Calu3 (cell line): ENCODE results near the gene NELFB. TPM values are rescaled to one million over a fixed set of nuclear protein-coding genes. Genes with fewer than 3 reads are reported as not detected.
A peak's percentile ranks its signal among the peaks of the same experiment; 100 is the strongest.
"Not testable (repeated sequence)": the region's sequence is repeated elsewhere in the genome, so short reads cannot be mapped to it uniquely, and the experiment has no call there.

Source experiments
- BruUV-seq: library from RNA; stranded (reverse); fragments of 400-500 nt; replicated peaks from 2 replicates; lab custom pipeline; 2021; lab: Mats Ljungman, UMichigan
- CTCF ChIA-PET: fragments of 300-600 bp; sonication (Branson Sonifier 250); formaldehyde crosslinking; loops from one replicate; lab custom pipeline; 2022; ENCODE audit warnings: antibody characterized with exemption; lab: Charles Lee
- DNase-seq: peaks from one replicate; pipeline ENCODE4 v3.0.0; 2022
- H3K27ac Mint-ChIP-seq: one replicate; pipeline ENCODE4 v1.8.0; 2022; ENCODE audit warnings: mixed read lengths; ENCODE audit not compliant: unreplicated experiment
- H3K27me3 Mint-ChIP-seq: one replicate; pipeline ENCODE4 v1.8.0; 2022; ENCODE audit warnings: mixed read lengths; ENCODE audit not compliant: unreplicated experiment
- H3K36me3 Mint-ChIP-seq: one replicate; pipeline ENCODE4 v1.8.0; 2022; ENCODE audit warnings: mild to moderate bottlenecking, moderate library complexity, mixed read lengths; ENCODE audit not compliant: insufficient read depth, unreplicated experiment
- H3K4me1 Mint-ChIP-seq: one replicate; pipeline ENCODE4 v1.8.0; 2022; ENCODE audit warnings: mild to moderate bottlenecking, low read depth, mixed read lengths; ENCODE audit not compliant: unreplicated experiment
- H3K4me3 Mint-ChIP-seq: one replicate; pipeline ENCODE4 v1.8.0; 2022; ENCODE audit warnings: mild to moderate bottlenecking, low read depth, moderate library complexity, mixed read lengths; ENCODE audit not compliant: unreplicated experiment
- H3K9me3 Mint-ChIP-seq: one replicate; pipeline ENCODE4 v1.8.0; 2022; ENCODE audit warnings: low read depth, mixed read lengths; ENCODE audit not compliant: unreplicated experiment
- intact Hi-C: fragments of 100-400 bp; cut with micrococcal nuclease; formaldehyde crosslinking; loops from one replicate; pipeline ENCODE4 v1.10.0; 2022; ENCODE audit not compliant: unreplicated experiment
- total RNA-seq: library from RNA; stranded (reverse); gene quantifications from 2 replicates; pipeline ENCODE4 v1.2.3, GENCODE V29; 2022
- TF ChIP-seq, protein P1 (sequence below): fragments of 200-600 bp; IDR thresholded peaks from one replicate; pipeline ENCODE4 v1.8.0; 2022; ENCODE audit warnings: antibody characterized with exemption; ENCODE audit not compliant: unreplicated experiment

The NELFB gene
- total RNA-seq, 1 experiment from 2014 or later = 43.5 TPM

DNA sequence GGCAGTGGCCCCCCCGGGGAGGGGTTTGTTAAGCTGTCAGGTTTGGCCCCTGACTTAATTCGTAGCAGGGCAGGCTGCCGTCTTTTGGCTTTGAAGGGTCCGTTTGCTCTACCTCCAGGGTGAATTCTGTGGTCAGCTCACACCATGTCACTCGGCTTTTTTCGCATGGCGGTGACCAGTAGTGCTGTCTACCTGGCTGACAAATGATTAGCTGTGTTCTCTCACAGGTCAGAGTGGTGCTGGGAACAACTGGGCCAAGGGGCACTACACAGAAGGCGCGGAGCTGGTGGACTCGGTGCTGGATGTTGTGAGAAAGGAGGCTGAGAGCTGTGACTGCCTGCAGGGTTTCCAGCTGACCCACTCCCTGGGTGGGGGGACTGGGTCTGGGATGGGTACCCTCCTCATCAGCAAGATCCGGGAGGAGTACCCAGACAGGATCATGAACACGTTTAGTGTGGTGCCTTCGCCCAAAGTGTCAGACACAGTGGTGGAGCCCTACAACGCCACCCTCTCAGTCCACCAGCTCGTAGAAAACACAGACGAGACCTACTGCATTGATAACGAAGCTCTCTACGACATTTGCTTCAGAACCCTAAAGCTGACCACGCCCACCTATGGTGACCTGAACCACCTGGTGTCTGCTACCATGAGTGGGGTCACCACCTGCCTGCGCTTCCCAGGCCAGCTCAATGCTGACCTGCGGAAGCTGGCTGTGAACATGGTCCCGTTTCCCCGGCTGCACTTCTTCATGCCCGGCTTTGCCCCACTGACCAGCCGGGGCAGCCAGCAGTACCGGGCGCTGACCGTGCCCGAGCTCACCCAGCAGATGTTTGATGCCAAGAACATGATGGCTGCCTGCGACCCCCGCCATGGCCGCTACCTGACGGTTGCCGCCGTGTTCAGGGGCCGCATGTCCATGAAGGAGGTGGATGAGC is 12.6 kb upstream of the NELFB start:
- Mint-ChIP-seq H3K4me3 (peak overlapping the region; percentile 76), H3K36me3 (peaks cover 67% of the 10 kb centered on the region), H3K27me3 (peaks cover 12% of the 10 kb centered on the region), H3K9me3 (no peaks in the 10 kb centered on the region), H3K27ac (peak overlapping the region; percentile 85), H3K4me1 (peaks cover 25% of the 10 kb centered on the region)
- CTCF ChIA-PET = interaction anchor here (1.1 kb wide), 1 partner anchor 12 kb away, joined by 4 read pairs; no protein-coding TSS in a partner anchor
- BruUV-seq = no TSS peak
- intact Hi-C loops = no loop called here
- no peak for DNase-seq
- TF ChIP-seq, protein P1, sequence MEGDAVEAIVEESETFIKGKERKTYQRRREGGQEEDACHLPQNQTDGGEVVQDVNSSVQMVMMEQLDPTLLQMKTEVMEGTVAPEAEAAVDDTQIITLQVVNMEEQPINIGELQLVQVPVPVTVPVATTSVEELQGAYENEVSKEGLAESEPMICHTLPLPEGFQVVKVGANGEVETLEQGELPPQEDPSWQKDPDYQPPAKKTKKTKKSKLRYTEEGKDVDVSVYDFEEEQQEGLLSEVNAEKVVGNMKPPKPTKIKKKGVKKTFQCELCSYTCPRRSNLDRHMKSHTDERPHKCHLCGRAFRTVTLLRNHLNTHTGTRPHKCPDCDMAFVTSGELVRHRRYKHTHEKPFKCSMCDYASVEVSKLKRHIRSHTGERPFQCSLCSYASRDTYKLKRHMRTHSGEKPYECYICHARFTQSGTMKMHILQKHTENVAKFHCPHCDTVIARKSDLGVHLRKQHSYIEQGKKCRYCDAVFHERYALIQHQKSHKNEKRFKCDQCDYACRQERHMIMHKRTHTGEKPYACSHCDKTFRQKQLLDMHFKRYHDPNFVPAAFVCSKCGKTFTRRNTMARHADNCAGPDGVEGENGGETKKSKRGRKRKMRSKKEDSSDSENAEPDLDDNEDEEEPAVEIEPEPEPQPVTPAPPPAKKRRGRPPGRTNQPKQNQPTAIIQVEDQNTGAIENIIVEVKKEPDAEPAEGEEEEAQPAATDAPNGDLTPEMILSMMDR = no peak

DNA sequence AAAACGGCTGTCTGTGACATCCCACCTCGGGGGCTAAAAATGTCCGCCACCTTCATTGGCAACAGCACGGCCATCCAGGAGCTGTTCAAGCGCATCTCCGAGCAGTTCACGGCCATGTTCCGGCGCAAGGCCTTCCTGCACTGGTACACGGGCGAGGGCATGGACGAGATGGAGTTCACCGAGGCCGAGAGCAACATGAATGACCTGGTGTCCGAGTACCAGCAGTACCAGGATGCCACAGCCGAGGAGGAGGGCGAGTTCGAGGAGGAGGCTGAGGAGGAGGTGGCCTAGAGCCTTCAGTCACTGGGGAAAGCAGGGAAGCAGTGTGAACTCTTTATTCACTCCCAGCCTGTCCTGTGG is 11.9 kb upstream of the NELFB start:
- H3K4me3 Mint-ChIP-seq = peak overlapping the region; percentile 76
- H3K9me3 Mint-ChIP-seq, intact Hi-C loops, DNase-seq: not testable (repeated sequence)
- H3K27ac Mint-ChIP-seq = peak overlapping the region; percentile 55
- TSS peak; percentile 73 for BruUV-seq
- H3K36me3 Mint-ChIP-seq = peaks cover 67% of the 10 kb centered on the region
- CTCF ChIA-PET = interaction anchor here (0.6 kb wide), 1 partner anchor 112 kb away, joined by 3 read pairs; no protein-coding TSS in a partner anchor
- H3K4me1 Mint-ChIP-seq = peaks cover 18% of the 10 kb centered on the region
- peaks cover 12% of the 10 kb centered on the region for H3K27me3 Mint-ChIP-seq

DNA sequence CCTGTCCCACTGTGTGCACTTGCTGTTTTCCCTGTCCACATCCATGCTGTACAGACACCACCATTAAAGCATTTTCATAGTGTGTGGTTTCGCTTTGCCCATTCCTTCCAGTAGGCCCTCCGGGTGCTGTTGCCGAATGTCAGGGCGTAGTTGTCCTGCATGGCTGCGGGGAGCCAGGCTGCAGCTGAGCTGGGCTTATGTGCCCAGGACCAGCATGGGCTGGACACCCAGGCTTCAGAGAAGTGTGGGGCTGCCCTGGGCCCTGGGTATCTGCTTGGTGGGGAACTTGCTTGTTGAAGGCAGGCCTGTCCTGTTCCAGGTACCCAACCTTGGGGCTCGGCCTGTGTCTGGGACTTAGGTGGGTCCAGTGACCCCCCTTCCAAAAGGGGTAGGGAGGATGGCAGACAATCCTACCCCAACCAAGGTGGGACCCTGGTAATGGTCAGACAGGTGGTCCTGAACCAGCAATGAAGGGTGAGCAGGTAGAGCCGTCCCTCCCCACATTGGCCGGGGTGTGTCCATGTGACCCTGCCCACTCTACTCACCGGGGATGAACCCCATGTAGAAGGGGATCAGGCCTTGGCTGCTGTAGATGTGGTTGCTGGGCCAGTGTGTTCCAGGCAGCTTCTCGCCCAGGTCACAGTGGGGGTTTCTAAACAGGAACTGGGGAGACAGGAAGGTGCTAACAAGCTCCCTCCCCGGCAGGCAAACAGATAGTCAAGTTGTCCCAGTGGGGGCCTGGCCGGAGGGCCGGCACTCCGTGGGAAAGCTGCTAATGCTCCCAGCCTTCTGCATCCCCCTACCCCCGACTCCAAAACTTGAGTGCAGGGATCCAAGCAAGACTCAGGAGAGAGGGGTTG is 11.3 kb upstream of the NELFB start:
- Mint-ChIP-seq H3K27ac (peak overlapping the region; percentile 55), H3K27me3 (peaks cover 12% of the 10 kb centered on the region), H3K36me3 (peaks cover 65% of the 10 kb centered on the region), H3K4me3 (peak overlapping the region; percentile 76), H3K9me3 (no peaks in the 10 kb centered on the region), H3K4me1 (peaks cover 12% of the 10 kb centered on the region)
- BruUV-seq = no TSS peak
- TF ChIP-seq, protein P1 = no peak
- CTCF ChIA-PET = interaction anchor here (0.6 kb wide), 1 partner anchor 112 kb away, joined by 3 read pairs; no protein-coding TSS in a partner anchor
- intact Hi-C loops = no loop called here
- no peak for DNase-seq

DNA sequence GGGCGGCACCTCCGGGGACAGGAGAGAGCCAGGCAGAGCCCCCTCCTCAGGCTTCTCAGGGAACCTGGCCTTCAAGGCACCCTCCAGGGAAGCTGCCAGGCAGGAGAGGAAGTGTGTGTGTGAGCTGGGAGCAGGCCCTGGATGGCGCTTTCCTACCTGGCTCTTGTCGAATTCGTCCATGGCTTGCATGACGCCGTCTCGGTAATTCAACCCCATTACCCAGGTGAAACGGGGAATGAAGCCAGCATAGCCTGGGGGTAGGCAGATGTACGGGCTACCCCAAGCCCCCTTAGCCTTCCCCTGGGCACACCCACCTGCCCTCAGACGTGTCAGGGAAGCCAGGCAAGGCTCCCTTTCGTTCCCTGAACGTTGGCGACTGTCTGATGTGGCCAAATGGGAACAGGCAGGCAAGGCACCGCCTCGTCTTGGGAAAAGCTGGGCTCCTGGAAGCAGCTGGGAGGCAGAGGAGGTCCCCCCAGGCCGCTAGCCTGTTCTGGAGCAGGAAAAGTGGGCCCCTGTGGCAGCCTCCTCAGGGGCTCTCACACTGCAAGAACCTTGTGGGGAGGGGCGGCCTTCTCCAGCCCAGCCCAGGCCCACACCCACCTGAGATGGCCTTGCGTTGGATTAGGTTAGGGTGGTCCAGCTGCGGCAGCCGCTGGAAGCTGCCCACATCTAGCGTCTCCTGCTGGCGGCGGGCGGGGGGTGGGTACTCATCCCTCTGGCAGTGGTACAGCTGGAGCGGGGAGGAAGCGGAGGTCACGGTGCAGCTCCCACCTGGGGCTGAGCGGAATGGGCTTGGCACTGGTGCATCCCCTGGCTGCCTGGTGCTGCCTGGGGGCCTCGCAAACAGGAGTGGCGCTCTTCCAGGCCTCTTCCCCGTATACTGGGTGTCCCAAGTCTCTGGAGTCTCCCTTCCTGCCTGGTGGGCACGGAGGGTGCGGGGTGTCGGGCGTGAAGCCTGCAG is 10.4 kb upstream of the NELFB start:
- H3K27ac Mint-ChIP-seq = peak overlapping the region; percentile 55
- CTCF ChIA-PET = interaction anchor here (0.6 kb wide), 1 partner anchor 26 kb away, joined by 14 read pairs; no protein-coding TSS in a partner anchor
- H3K36me3 Mint-ChIP-seq = peaks cover 59% of the 10 kb centered on the region

More for the DNA sequence above, 10.4 kb upstream of the NELFB start:
- intact Hi-C loops = no loop called here
- Mint-ChIP-seq H3K27me3 (peaks cover 12% of the 10 kb centered on the region), H3K4me1 (peaks cover 9% of the 10 kb centered on the region), H3K4me3 (peak overlapping the region; percentile 76), H3K9me3 (no peaks in the 10 kb centered on the region)
- TF ChIP-seq, protein P1 = no peak
- BruUV-seq = no TSS peak
- DNase-seq = no peak
